IMR-90 (cell line): Measurements from ENCODE around the gene SPTLC1. TPM values are rescaled to one million over a fixed set of nuclear protein-coding genes. Genes with fewer than 3 reads are reported as not detected.

Experiments
- ATAC-seq: fragments of 200-7000 bp; cut with Tn5 transposase; 2 replicates; pipeline ENCODE4 v1.9.1; 2020; ENCODE audit warnings: low read depth, mild to moderate bottlenecking, moderate library complexity
- BruUV-seq: library from RNA; stranded (reverse); fragments of 400-500 nt; replicated peaks from 2 replicates; lab custom pipeline; 2021; lab: Mats Ljungman, UMichigan
- CTCF ChIA-PET: fragments of 300-600 bp; formaldehyde crosslinking; extraction: SDS; loops from one replicate; lab custom pipeline; 2021; ENCODE audit warnings: antibody characterized with exemption; lab: Yijun Ruan, JAX
- POLR2A ChIA-PET: fragments of 300-600 bp; sonication (Branson Sonifier 250); formaldehyde crosslinking; loops from one replicate; lab custom pipeline; 2022; ENCODE audit warnings: antibody characterized with exemption; ENCODE audit not compliant: unreplicated experiment; lab: Charles Lee
- DNase-seq: peaks from one replicate; pipeline ENCODE4 v3.0.0; 2013
- H2AFZ ChIP-seq: replicated peaks from 2 replicates; pipeline ENCODE3; 2013; ENCODE audit warnings: low read length, mild to moderate bottlenecking; ENCODE audit not compliant: poor library complexity
- H2AK5ac ChIP-seq: 2 replicates; pipeline ENCODE4 v1.6.1; 2013; ENCODE audit warnings: low read depth, low read length, inconsistent platforms
- H2AK9ac ChIP-seq: replicated peaks from 2 replicates; pipeline ENCODE3; 2013; ENCODE audit warnings: mild to moderate bottlenecking, low read depth, low read length, moderate library complexity; ENCODE audit not compliant: poor library complexity
- H2BK120ac ChIP-seq: 2 replicates; pipeline ENCODE4 v1.6.1; 2013; ENCODE audit warnings: low read depth, low read length, inconsistent platforms
- H2BK15ac ChIP-seq: 3 replicates; pipeline ENCODE4 v1.6.1; 2013; ENCODE audit warnings: low read depth, low read length, inconsistent platforms
- H2BK20ac ChIP-seq: 2 replicates; pipeline ENCODE4 v1.6.1; 2013; ENCODE audit warnings: low read depth, mild to moderate bottlenecking, inconsistent platforms, low read length, moderate library complexity
- H2BK5ac ChIP-seq: 2 replicates; pipeline ENCODE4 v1.6.1; 2013; ENCODE audit warnings: mild to moderate bottlenecking, low read depth, low read length, inconsistent platforms; ENCODE audit not compliant: poor library complexity, severe bottlenecking
- H3K14ac ChIP-seq: replicated peaks from 2 replicates; pipeline ENCODE4 v1.6.1; 2013; ENCODE audit warnings: low read depth, low read length, inconsistent platforms
- H3K18ac ChIP-seq: 2 replicates; pipeline ENCODE4 v1.6.1; 2013; ENCODE audit warnings: low read depth, low read length, control low read depth
- H3K23ac ChIP-seq: 2 replicates; pipeline ENCODE4 v1.6.1; 2013; ENCODE audit warnings: low read depth, low read length, inconsistent platforms
- H3K27ac ChIP-seq: 2 replicates; pipeline ENCODE4 v1.5.1; 2013; ENCODE audit warnings: mild to moderate bottlenecking, control low read depth, low read length; ENCODE audit not compliant: insufficient read depth
- H3K27me3 ChIP-seq: 2 replicates; pipeline ENCODE4 v1.6.1; 2013; ENCODE audit warnings: low read length; ENCODE audit not compliant: control insufficient read depth, insufficient read depth
- H3K36me3 ChIP-seq: 2 replicates; pipeline ENCODE4 v1.6.1; 2013; ENCODE audit warnings: low read length, mixed read lengths; ENCODE audit not compliant: control insufficient read depth, insufficient read depth
- H3K4ac ChIP-seq: 2 replicates; pipeline ENCODE4 v1.6.1; 2013; ENCODE audit warnings: low read depth, low read length, inconsistent platforms
- H3K4me1 ChIP-seq: 2 replicates; pipeline ENCODE4 v1.6.1; 2013; ENCODE audit warnings: low read length, mixed read lengths; ENCODE audit not compliant: control insufficient read depth, insufficient read depth
- H3K4me2 ChIP-seq: 2 replicates; pipeline ENCODE4 v1.6.1; 2013; ENCODE audit warnings: low read depth, mild to moderate bottlenecking, control low read depth, low read length, moderate library complexity
- H3K4me3 ChIP-seq: 2 replicates; pipeline ENCODE4 v1.5.1; 2013; ENCODE audit warnings: low read depth, mild to moderate bottlenecking, control low read depth, low read length, moderate library complexity; ENCODE audit not compliant: insufficient read depth
- H3K56ac ChIP-seq: 2 replicates; pipeline ENCODE4 v1.6.1; 2013; ENCODE audit warnings: low read length, inconsistent platforms; ENCODE audit not compliant: insufficient read depth; ENCODE audit errors: extremely low read depth
- H3K79me1 ChIP-seq, 2 experiments: 2 replicates each; pipeline ENCODE4 v1.6.1; 2013; ENCODE audit warnings: low read length in 2 of 2, inconsistent platforms in 1 of 2, low read depth in 1 of 2
- H3K9ac ChIP-seq: 2 replicates; pipeline ENCODE4 v1.6.1; 2013; ENCODE audit warnings: low read depth, low read length, control low read depth
- H3K9me1 ChIP-seq: 2 replicates; pipeline ENCODE4 v1.6.1; 2013; ENCODE audit warnings: low read length, inconsistent platforms; ENCODE audit not compliant: insufficient read depth
- H3K9me3 ChIP-seq: 2 replicates; pipeline ENCODE4 v1.6.1; 2013; ENCODE audit warnings: low read length; ENCODE audit not compliant: control insufficient read depth, insufficient read depth
- H4K20me1 ChIP-seq: 2 replicates; pipeline ENCODE4 v1.6.1; 2013; ENCODE audit warnings: low read length, inconsistent platforms; ENCODE audit not compliant: insufficient read depth
- H4K5ac ChIP-seq: 2 replicates; pipeline ENCODE4 v1.6.1; 2013; ENCODE audit warnings: mild to moderate bottlenecking, low read depth, low read length, control low read depth
- H4K8ac ChIP-seq, 2 experiments: 2 replicates each; pipeline ENCODE4 v1.6.1; 2013; ENCODE audit warnings: low read depth in 2 of 2, low read length in 2 of 2, control low read depth in 1 of 2, inconsistent platforms in 1 of 2
- H4K91ac ChIP-seq: 2 replicates; pipeline ENCODE4 v1.6.1; 2013; ENCODE audit warnings: low read depth, low read length, inconsistent platforms; ENCODE audit not compliant: insufficient read depth
- BHLHE40 ChIP-seq: fragments of 150-350 bp; IDR thresholded peaks from 2 replicates; pipeline ENCODE4 v1.6.1; 2016; ENCODE audit warnings: mild to moderate bottlenecking, low read depth, low read length
- CEBPB ChIP-seq: IDR thresholded peaks from 2 replicates; pipeline ENCODE4 v1.6.1; 2012; ENCODE audit warnings: low read depth, low read length, improper control_type of control experiment
- CHD1 ChIP-seq: IDR thresholded peaks from 2 replicates; pipeline ENCODE4 v1.6.1; 2012; ENCODE audit warnings: low read depth, low read length, improper control_type of control experiment
- FOS ChIP-seq: fragments of 150-350 bp; IDR thresholded peaks from 2 replicates; pipeline ENCODE4 v1.6.1; 2016; ENCODE audit warnings: low read depth, low read length
- MAFK ChIP-seq: IDR thresholded peaks from 2 replicates; pipeline ENCODE4 v1.6.1; 2012; ENCODE audit warnings: low read depth, low read length, improper control_type of control experiment
- MAZ ChIP-seq: IDR thresholded peaks from 2 replicates; pipeline ENCODE4 v1.6.1; 2012; ENCODE audit warnings: low read depth, mild to moderate bottlenecking, low read length, improper control_type of control experiment, moderate library complexity, borderline replicate concordance
- MXI1 ChIP-seq: IDR thresholded peaks from 2 replicates; pipeline ENCODE4 v1.6.1; 2012; ENCODE audit warnings: low read depth, mild to moderate bottlenecking, low read length, moderate library complexity, borderline replicate concordance
- NFE2L2 ChIP-seq: fragments of 150-350 bp; IDR thresholded peaks from 2 replicates; pipeline ENCODE4 v1.6.1; 2016; ENCODE audit warnings: low read depth, mild to moderate bottlenecking, low read length
- POLR2A ChIP-seq: IDR thresholded peaks from 2 replicates; pipeline ENCODE4 v1.6.1; 2012; ENCODE audit warnings: mild to moderate bottlenecking, low read depth, low read length
- RAD21 ChIP-seq: IDR thresholded peaks from 2 replicates; pipeline ENCODE4 v1.6.1; 2012; ENCODE audit warnings: low read length, improper control_type of control experiment
- RCOR1 ChIP-seq: IDR thresholded peaks from 2 replicates; pipeline ENCODE4 v1.6.1; 2012; ENCODE audit warnings: mild to moderate bottlenecking, low read length, improper control_type of control experiment; ENCODE audit not compliant: insufficient replicate concordance
- RFX5 ChIP-seq: IDR thresholded peaks from 2 replicates; pipeline ENCODE4 v1.8.0; 2012; ENCODE audit warnings: low read depth, mild to moderate bottlenecking, low read length, moderate library complexity
- SMC3 ChIP-seq: fragments of 150-350 bp; IDR thresholded peaks from 2 replicates; pipeline ENCODE4 v1.6.1; 2016; ENCODE audit warnings: low read depth, mild to moderate bottlenecking, antibody characterized with exemption, low read length, moderate library complexity
- USF2 ChIP-seq: fragments of 150-350 bp; IDR thresholded peaks from 2 replicates; pipeline ENCODE4 v1.6.1; 2017; ENCODE audit warnings: mild to moderate bottlenecking, antibody characterized with exemption, low read length, low read depth
- WGBS, 2 experiments: methylation state at CpG; one replicate each; pipeline versions ENCODE4 v1.1.5 to v1.1.7; 2013; ENCODE audit warnings: missing lambda C conversion rate in 2 of 2; ENCODE audit not compliant: insufficient read length in 1 of 2; ENCODE audit errors: extremely low coverage in 2 of 2; 5-methylcytosine and 5-hydroxymethylcytosine counted together
- dilution Hi-C: fragments of 300-500 bp; cut with HindIII; formaldehyde crosslinking; loops from one replicate; pipeline ENCODE4 v1.14.3; 2018; ENCODE audit warnings: low sequenced_read_pairs; ENCODE audit not compliant: unreplicated experiment
- in situ Hi-C: fragments of 300-500 bp; cut with MboI; formaldehyde crosslinking; loops from 3 replicates; pipeline ENCODE4 v1.14.3; 2019; ENCODE audit warnings: low sequenced_read_pairs, inconsistent platforms, mixed read lengths
- intact Hi-C: fragments of 100-400 bp; cut with micrococcal nuclease; formaldehyde crosslinking; loops from 2 replicates; pipeline ENCODE4 v1.10.0; 2022
- polyA plus RNA-seq, 3 experiments: library from polyadenylated mRNA; depleted of rRNA; stranded (reverse); fragments of >200 nt; gene quantifications; 2 replicates each; pipeline ENCODE4 v1.2.3, GENCODE V29; 2012; ENCODE audit warnings: low replicate concordance in 1 of 3
- total RNA-seq: library from RNA; depleted of rRNA; stranded (reverse); fragments of >200 nt; gene quantifications from 2 replicates; pipeline ENCODE4 v1.2.3, GENCODE V29; 2012
- TF ChIP-seq, protein P1 (sequence below): conservative IDR thresholded peaks from 2 replicates; pipeline ENCODE4 v1.5.1; 2012; ENCODE audit warnings: mild to moderate bottlenecking, low read depth, low read length, improper control_type of control experiment
- TF ChIP-seq, protein P2 (sequence below): fragments of 150-350 bp; IDR thresholded peaks from 2 replicates; pipeline ENCODE4 v1.6.1; 2016; ENCODE audit warnings: low read depth, mild to moderate bottlenecking, low read length, moderate library complexity, borderline replicate concordance

Gene SPTLC1
- total and polyA plus RNA-seq, 2 of the 4 experiments (the other 2 are of a cell fraction): 65.7 to 92.7 TPM

DNA sequence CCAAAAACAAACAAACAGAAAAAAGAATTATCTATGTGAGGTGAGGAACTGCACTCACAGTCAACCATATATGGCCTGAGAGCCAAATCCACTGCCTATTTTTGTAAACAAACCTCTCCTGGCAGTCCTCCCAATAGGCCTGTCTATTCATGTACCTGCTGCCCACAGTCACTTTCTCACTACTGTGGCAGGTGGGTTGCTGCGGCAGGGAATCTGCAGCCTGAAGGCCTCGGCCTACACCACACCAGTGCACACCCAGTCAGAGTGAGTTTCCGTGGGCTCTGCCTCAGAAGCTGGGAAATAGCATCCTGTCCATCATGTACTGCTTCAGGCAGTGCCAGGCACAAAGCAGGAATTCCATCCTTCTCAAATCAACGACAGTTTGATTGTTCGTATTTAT is 82.3 kb downstream of the SPTLC1 start:
- H3K27me3 ChIP-seq: no peaks in the 10 kb centered on the region
- no peak overlapping the region for H3K23ac ChIP-seq
- DNase-seq (no peak), ATAC-seq (no peak)
- TF ChIP-seq NFE2L2 (no peak), CEBPB (no peak), BHLHE40 (no peak), MAZ (no peak), SMC3 (no peak), FOS (no peak), MAFK (no peak), CHD1 (no peak), RCOR1 (no peak), RFX5 (no peak), RAD21 (no peak), POLR2A (no peak), USF2 (no peak), MXI1 (no peak)
- TF ChIP-seq, protein P1, sequence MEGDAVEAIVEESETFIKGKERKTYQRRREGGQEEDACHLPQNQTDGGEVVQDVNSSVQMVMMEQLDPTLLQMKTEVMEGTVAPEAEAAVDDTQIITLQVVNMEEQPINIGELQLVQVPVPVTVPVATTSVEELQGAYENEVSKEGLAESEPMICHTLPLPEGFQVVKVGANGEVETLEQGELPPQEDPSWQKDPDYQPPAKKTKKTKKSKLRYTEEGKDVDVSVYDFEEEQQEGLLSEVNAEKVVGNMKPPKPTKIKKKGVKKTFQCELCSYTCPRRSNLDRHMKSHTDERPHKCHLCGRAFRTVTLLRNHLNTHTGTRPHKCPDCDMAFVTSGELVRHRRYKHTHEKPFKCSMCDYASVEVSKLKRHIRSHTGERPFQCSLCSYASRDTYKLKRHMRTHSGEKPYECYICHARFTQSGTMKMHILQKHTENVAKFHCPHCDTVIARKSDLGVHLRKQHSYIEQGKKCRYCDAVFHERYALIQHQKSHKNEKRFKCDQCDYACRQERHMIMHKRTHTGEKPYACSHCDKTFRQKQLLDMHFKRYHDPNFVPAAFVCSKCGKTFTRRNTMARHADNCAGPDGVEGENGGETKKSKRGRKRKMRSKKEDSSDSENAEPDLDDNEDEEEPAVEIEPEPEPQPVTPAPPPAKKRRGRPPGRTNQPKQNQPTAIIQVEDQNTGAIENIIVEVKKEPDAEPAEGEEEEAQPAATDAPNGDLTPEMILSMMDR: no peak
- TF ChIP-seq, protein P2, sequence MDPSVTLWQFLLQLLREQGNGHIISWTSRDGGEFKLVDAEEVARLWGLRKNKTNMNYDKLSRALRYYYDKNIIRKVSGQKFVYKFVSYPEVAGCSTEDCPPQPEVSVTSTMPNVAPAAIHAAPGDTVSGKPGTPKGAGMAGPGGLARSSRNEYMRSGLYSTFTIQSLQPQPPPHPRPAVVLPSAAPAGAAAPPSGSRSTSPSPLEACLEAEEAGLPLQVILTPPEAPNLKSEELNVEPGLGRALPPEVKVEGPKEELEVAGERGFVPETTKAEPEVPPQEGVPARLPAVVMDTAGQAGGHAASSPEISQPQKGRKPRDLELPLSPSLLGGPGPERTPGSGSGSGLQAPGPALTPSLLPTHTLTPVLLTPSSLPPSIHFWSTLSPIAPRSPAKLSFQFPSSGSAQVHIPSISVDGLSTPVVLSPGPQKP: no peak
- peaks cover 24% of the 10 kb centered on the region for H3K36me3 ChIP-seq
- ChIA-PET CTCF (interaction anchor here (1.0 kb wide), 1 partner anchor 68 kb away, joined by 4 read pairs; no protein-coding TSS in a partner anchor), POLR2A (no interaction called here)
- H2BK5ac ChIP-seq: no peak overlapping the region
- H3K27ac ChIP-seq: no peak overlapping the region
- H2BK120ac ChIP-seq: no peak overlapping the region
- no TSS peak for BruUV-seq
- no peak overlapping the region for H3K14ac ChIP-seq
- no peak overlapping the region for H3K9ac ChIP-seq
- no peak overlapping the region for H3K18ac ChIP-seq
- no peaks in the 10 kb centered on the region for H3K9me3 ChIP-seq
- H2BK20ac ChIP-seq: no peak overlapping the region
- peaks cover 29% of the 10 kb centered on the region for H3K9me1 ChIP-seq
- no peak overlapping the region for H3K4ac ChIP-seq
- WGBS, 2 experiments: 80% methylated on average over 1 of the region's 5 CpGs; no CpG with 5 or more reads in 1 of the 2 experiments
- H3K4me1 ChIP-seq: peaks cover 24% of the 10 kb centered on the region
- no peak overlapping the region for H2BK15ac ChIP-seq
- no peak overlapping the region; the same call in 1 of the 2 replicates for H2AK5ac ChIP-seq
- H3K79me1 ChIP-seq: peaks cover 0 to 23% of the 10 kb centered on the region in 2 experiments; a peak in 2 of 4 replicates
- no peak overlapping the region for H2AK9ac ChIP-seq
- in situ Hi-C loops (no loop called here), dilution Hi-C loops (no loop called here), intact Hi-C loops (loop anchor here (10.0 kb wide), 1 partner anchor 258 kb away; no protein-coding TSS in a partner anchor)
- H2AFZ ChIP-seq: no peak overlapping the region
- no peak overlapping the region for H4K8ac ChIP-seq
- H3K4me2 ChIP-seq: no peak overlapping the region
- H4K91ac ChIP-seq: no peak overlapping the region
- H3K4me3 ChIP-seq: no peak overlapping the region
- H3K56ac ChIP-seq: no peak overlapping the region
- H4K5ac ChIP-seq: no peak overlapping the region
- H4K20me1 ChIP-seq: peaks cover 9% of the 10 kb centered on the region; the same call in 1 of the 2 replicates
